GM12874 (cell line): ENCODE data around the gene CALU.

Experiments used
- TF ChIP-seq, protein P1 (sequence below): IDR thresholded peaks from 2 replicates; pipeline ENCODE4 v1.5.1; 2011; ENCODE audit warnings: low read depth, mild to moderate bottlenecking, control low read depth, low read length, moderate library complexity; ENCODE audit not compliant: insufficient read depth

CALU gene

DNA sequence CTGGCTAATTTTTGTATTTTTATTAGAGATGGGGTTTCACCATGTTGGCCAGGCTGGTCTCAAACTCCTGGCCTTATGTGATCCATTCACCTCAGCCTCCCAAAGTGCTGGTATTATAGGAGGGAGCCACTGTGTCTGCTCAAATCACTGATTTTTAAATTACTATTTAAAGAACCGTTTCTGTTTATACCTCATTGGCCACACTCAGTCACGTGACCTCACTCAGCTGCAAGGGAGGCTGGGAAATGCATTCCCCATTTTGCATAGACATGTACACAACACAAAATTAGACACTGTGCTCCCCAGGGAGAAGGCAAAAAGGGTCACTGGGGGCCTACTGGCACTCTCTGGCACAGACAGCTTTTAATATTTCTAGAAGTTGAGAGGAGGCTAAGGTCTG lies 13.6 kb upstream of the CALU start:
- TF ChIP-seq, protein P1, sequence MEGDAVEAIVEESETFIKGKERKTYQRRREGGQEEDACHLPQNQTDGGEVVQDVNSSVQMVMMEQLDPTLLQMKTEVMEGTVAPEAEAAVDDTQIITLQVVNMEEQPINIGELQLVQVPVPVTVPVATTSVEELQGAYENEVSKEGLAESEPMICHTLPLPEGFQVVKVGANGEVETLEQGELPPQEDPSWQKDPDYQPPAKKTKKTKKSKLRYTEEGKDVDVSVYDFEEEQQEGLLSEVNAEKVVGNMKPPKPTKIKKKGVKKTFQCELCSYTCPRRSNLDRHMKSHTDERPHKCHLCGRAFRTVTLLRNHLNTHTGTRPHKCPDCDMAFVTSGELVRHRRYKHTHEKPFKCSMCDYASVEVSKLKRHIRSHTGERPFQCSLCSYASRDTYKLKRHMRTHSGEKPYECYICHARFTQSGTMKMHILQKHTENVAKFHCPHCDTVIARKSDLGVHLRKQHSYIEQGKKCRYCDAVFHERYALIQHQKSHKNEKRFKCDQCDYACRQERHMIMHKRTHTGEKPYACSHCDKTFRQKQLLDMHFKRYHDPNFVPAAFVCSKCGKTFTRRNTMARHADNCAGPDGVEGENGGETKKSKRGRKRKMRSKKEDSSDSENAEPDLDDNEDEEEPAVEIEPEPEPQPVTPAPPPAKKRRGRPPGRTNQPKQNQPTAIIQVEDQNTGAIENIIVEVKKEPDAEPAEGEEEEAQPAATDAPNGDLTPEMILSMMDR: no peak

DNA sequence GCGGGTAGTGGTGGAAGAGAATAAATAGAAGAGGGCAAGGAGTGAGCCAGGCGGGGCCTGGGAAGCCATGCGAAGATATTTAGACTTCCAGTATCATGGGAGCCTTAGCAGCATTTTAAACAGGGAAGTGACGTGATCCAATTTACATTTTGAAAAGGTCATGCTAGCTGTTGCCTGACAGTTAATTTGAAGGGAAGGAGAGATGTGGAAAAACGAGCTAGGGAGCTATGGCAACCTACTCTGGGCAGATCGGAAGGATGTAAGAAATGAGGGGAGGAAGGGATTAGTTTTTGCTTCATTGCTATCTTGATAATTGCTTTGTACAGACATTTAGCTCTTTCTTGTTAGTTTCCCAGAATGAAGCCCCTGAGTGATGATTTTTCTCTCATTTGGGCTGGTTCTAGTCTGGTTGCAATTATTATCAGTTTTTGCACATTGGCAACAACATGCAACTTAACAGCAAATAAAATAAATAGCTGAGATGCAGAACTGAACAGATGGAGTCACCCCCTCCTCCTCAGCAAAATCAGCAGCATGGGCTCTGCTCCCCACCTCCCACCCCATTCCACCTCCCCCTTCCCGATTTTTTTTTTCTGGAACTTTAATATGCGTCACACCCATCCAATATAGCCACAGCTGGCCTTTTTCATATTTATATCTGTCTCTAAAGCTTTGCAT lies 13.0 kb upstream of the CALU start:
- TF ChIP-seq, protein P1: no peak

DNA sequence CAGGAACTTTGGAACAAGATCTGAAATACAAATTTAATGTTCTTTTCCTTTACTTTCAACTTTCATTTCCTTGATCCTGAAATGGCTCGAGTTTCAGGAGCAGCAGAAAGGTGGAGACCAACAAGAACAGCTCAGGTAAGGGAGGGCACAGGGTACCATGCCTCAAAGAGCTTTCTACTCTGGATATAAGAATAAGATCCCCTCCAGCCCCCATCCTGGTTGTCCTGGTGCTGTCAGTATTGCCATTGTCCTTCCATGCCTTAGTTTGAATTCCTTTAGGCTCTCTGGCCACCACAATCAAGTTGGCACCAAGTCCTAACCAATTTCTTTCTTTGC lies 12.5 kb upstream of the CALU start:
- TF ChIP-seq, protein P1: no peak

DNA sequence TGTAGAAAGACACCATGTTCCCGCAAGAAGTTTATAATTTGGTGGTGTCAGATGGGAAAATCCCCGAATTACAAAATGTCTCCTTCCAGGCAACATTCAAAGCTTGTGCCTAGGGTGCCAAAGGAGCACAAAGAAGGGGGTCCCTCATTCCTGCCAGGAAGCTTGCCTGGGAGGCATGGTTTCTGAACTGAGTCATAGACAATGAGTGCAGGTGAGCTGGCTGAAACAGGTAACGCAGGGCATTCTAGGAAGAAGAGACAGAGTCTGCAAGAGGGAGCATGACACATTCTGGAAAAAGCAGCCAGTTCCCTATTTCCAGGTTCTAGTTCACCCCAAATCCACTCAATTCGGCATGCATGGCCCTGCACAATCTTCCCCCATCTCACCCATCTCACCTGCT lies 11.9 kb upstream of the CALU start:
- TF ChIP-seq, protein P1: no peak

DNA sequence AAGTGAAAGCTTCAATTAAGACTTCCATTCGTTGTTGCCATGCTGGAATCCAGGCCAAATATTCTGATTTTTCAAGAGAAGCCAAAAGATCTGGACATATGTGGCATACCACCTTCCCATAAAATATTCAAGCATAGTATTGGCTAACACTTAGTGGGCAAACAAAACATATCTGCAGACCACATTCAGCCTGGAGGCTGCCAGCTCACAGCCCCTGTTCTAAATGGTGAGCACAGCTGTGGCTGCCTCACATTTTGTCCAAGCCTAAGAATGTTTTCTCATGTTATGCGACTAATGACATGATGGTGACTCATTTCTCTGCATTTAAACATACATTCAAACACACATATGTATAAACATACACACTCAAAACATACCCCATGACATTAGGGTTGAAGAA lies 10.6 kb upstream of the CALU start:
- TF ChIP-seq, protein P1: no peak

DNA sequence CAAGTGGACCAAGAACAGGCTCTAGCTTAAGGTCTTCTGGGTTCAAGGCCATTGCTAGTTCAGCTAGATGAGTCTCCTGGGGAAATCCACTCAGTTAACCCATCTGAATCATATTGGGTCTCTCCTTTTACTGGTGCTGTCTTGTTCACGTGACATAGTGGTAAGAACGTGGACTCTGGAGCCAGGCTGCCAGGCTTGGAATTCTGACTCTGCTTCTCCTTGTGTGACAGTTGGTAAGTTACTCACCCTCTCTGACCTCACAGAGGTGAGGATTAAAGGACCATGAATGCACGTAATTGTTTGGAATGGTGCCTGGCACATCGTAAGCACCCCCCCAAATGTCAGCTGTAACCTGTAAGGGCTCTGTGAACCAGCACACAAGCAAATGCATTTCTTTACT lies 9.7 kb upstream of the CALU start:
- TF ChIP-seq, protein P1: no peak

DNA sequence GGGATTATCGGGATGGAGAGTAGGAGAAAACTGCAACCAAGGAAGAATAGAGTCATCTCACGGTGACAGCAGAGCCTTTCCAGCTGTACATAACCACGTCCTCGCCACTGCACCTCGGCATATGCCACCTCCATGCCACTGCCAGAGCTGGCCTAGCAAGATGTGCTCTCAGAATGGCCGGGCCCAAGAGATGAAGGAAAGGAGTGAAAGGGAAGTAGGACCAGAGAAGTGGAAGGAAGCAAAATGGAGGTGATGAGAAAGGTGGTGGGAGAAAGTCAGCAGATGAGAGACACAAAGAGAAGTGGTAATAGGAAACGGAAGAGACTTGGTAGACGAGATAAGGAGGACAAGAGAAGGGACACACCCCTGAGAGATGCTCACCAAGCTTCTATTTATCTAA lies 8.0 kb upstream of the CALU start:
- TF ChIP-seq, protein P1: no peak
